ENCODE results near the gene TMEM97. TPM values are rescaled to one million over a fixed set of nuclear protein-coding genes. Genes with fewer than 3 reads are reported as not detected.
"Not testable (repeated sequence)": the region's sequence is repeated elsewhere in the genome, so short reads cannot be mapped to it uniquely, and the experiment has no call there.

TMEM97 gene
- 1 to 10 TPM; 7.4 to 8.9 TPM for polyA plus RNA-seq

DNA sequence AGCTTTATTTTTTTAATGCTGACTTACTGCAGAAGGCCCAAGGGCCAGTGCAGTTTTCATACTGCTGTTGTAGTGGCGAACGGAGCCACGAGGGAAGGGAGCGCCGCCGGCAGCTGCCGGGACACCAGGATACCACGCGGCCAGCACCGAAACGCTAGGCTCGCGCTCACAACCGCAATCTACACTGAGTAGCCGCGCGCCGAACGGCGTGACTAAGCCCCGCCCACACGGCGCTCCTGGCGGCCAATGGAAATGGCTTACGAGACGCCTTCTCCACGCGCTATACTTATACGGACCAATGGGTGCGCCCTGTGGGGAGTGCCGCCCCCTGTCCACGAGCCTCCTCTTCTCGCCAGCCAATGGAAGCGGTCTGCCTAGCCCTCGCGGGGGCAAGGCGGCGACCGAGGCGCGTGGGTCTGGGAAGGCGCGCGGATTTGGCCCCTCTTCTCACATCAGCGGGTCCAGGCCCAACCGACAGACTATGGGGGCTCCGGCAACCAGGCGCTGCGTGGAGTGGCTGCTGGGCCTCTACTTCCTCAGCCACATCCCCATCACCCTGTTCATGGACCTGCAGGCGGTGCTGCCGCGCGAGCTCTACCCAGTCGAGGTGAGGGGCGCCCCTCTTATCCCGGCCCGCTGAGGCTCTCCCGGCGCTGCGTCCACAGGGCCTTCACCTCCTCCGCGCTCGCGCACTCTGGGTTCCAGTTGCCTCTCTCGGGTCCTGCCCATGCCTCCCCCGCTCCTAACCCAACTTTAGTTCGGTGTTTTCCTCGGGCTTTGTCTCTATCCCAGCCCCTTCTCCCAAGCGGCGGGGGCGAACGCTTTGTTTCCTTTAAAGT is at the start of gene TMEM97:
TSS of gene TMEM97 (plus strand) at position 442 of the 839 bp plus-strand sequence. CDS start at position 482, 40 bp downstream.
- H3K9me3 ChIP-seq (ENCODE audit: control insufficient read depth in 2 of 2, insufficient read depth in 1 of 2, low read depth in 1 of 2, low read length in 1 of 2), result no peaks in the 10 kb centered on the region
- peaks cover 4 to 6% of the 10 kb centered on the region in 2 donors for H3K4me1 ChIP-seq (ENCODE audit: control insufficient read depth in 2 of 2, insufficient read depth in 2 of 2, low read length in 1 of 2)
- 1% methylated on average over 68 to 72 of the region's 72 CpGs for WGBS, 2 donors
- H3K27ac ChIP-seq (ENCODE audit: low read depth in 2 of 2, low read length in 1 of 2), result peak within 1 kb of the TSS in 1 of 2 donors; percentile 66
- H3K4me3 ChIP-seq (ENCODE audit: low read depth in 1 of 2, low read length in 2 of 2), result peak within 1 kb of the TSS; percentile 57 to 63
- no peaks in the 10 kb centered on the region for H3K27me3 ChIP-seq (ENCODE audit: control insufficient read depth in 1 of 2, insufficient read depth in 2 of 2, low read length in 2 of 2)
- H3K36me3 ChIP-seq (ENCODE audit: control insufficient read depth in 2 of 2, insufficient read depth in 2 of 2, low read length in 1 of 2), result no peaks in the 10 kb centered on the region

DNA sequence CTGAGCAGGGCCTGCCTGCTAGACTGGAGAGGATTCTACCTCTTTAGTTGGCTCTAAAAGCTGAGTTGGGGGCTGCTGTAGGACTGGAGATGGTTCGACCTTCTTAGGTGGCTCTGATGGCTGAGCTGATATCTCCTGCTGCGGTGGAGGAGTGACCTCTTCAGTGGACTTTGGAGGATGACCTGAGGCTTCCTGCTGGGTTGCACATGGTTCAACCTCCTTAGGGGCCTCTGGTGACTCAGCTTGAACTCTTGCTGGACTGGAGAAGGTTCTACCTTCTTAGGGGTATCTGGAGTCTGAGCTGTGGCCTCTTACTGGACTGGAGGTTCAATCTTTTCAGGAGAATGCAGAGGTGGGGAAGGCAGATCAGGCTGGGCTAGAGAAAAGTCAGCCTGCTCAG is 48.9 kb upstream of the TMEM97 start:
- Histone ChIP-seq H3K4me3 (ENCODE audit: low read depth in 1 of 2, low read length in 2 of 2) (no peak overlapping the region), H3K36me3 (ENCODE audit: control insufficient read depth in 2 of 2, insufficient read depth in 2 of 2, low read length in 1 of 2) (no peaks in the 10 kb centered on the region), H3K4me1 (ENCODE audit: control insufficient read depth in 2 of 2, insufficient read depth in 2 of 2, low read length in 1 of 2) (no peaks in the 10 kb centered on the region), H3K27me3 (ENCODE audit: control insufficient read depth in 1 of 2, insufficient read depth in 2 of 2, low read length in 2 of 2) (no peaks in the 10 kb centered on the region), H3K9me3 (ENCODE audit: control insufficient read depth in 2 of 2, insufficient read depth in 1 of 2, low read depth in 1 of 2, low read length in 1 of 2) (peaks cover 0 to 3% of the 10 kb centered on the region in 2 donors), H3K27ac (ENCODE audit: low read depth in 2 of 2, low read length in 1 of 2) (no peak overlapping the region)
- 85 to 87% methylated on average over 2 of the region's 2 CpGs for WGBS, 2 donors

DNA sequence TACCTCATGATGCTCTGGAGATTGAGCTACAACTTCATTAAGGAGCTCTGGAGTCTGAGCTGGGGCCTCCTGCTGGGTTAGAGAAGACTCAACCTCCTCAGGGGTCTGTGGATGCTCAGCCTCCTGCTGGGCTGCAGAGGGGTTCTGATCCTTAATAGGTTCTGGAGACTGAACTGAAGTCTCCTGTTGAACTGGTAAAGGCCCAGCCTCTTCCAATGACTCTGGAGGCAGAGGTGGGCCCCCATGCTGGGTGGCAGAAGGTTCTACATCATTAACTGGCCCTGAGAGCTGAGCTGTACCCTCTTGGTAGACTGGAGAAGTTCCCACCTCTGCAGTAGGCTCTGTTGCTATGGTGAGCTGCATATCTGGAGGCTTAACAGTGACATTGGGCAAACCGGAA is 48.1 kb upstream of the TMEM97 start:
- Histone ChIP-seq H3K4me3 (ENCODE audit: low read depth in 1 of 2, low read length in 2 of 2) (no peak overlapping the region), H3K27me3 (ENCODE audit: control insufficient read depth in 1 of 2, insufficient read depth in 2 of 2, low read length in 2 of 2) (no peaks in the 10 kb centered on the region), H3K4me1 (ENCODE audit: control insufficient read depth in 2 of 2, insufficient read depth in 2 of 2, low read length in 1 of 2) (no peaks in the 10 kb centered on the region), H3K36me3 (ENCODE audit: control insufficient read depth in 2 of 2, insufficient read depth in 2 of 2, low read length in 1 of 2) (no peaks in the 10 kb centered on the region), H3K27ac (ENCODE audit: low read depth in 2 of 2, low read length in 1 of 2) (no peak overlapping the region), H3K9me3 (ENCODE audit: control insufficient read depth in 2 of 2, insufficient read depth in 1 of 2, low read depth in 1 of 2, low read length in 1 of 2) (peaks cover 0 to 3% of the 10 kb centered on the region in 2 donors)
- WGBS, 2 donors, result 83 to 96% methylated on average over 1 of the region's 1 CpG

DNA sequence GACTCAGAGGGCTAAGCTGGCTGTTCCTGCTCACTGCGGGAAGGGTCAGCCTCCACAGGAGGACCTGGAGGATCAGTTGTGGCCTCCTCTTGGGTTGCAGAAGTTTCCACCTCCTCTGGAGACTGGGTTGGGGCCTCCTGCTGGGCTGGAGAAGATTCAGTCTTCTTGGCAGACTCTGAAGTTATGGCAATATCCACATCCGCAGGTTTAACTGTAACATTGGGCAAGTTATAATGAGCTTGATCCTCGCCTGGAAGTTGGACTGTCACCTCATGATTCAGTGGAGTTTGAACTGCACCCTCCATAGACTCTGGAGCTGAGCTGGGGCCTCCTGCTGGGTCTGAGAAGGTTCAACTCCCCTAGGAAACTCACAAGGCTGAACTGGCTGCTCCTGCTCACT is 47.6 kb upstream of the TMEM97 start:
- Histone ChIP-seq H3K27me3 (ENCODE audit: control insufficient read depth in 1 of 2, insufficient read depth in 2 of 2, low read length in 2 of 2) (no peaks in the 10 kb centered on the region), H3K9me3 (ENCODE audit: control insufficient read depth in 2 of 2, insufficient read depth in 1 of 2, low read depth in 1 of 2, low read length in 1 of 2) (peaks cover 0 to 3% of the 10 kb centered on the region in 2 donors), H3K4me3 (ENCODE audit: low read depth in 1 of 2, low read length in 2 of 2) (no peak overlapping the region), H3K4me1 (ENCODE audit: control insufficient read depth in 2 of 2, insufficient read depth in 2 of 2, low read length in 1 of 2) (no peaks in the 10 kb centered on the region), H3K27ac (ENCODE audit: low read depth in 2 of 2, low read length in 1 of 2) (no peak overlapping the region), H3K36me3 (ENCODE audit: control insufficient read depth in 2 of 2, insufficient read depth in 2 of 2, low read length in 1 of 2) (no peaks in the 10 kb centered on the region)
- WGBS, 2 donors, result 91% methylated on average over 3 of the region's 3 CpGs

DNA sequence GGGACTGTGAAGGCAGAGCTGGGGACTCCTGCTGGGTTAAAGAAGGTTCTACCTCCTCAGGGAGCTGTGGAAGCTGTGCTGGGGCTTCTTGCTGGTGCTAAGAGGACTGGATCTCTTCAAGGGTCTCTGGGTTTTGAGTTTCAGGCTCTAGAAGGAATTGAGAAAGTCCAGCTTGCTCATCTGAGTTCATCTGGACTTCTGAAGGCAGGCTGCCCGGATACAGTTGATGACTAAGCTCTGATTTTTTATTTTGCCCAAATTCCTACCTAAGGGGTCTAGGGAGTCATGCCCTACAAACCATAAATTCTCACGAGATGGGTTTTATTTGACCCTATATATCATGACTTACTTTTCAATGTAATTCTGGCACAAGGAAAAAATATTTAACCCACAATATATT is 46.8 kb upstream of the TMEM97 start:
- H3K36me3 ChIP-seq (ENCODE audit: control insufficient read depth in 2 of 2, insufficient read depth in 2 of 2, low read length in 1 of 2), result no peaks in the 10 kb centered on the region
- no peak overlapping the region for H3K27ac ChIP-seq (ENCODE audit: low read depth in 2 of 2, low read length in 1 of 2)
- 74 to 76% methylated on average over 2 of the region's 2 CpGs for WGBS, 2 donors
- H3K27me3 ChIP-seq (ENCODE audit: control insufficient read depth in 1 of 2, insufficient read depth in 2 of 2, low read length in 2 of 2), result no peaks in the 10 kb centered on the region
- no peaks in the 10 kb centered on the region for H3K4me1 ChIP-seq (ENCODE audit: control insufficient read depth in 2 of 2, insufficient read depth in 2 of 2, low read length in 1 of 2)
- H3K4me3 ChIP-seq (ENCODE audit: low read depth in 1 of 2, low read length in 2 of 2), result no peak overlapping the region
- H3K9me3 ChIP-seq (ENCODE audit: control insufficient read depth in 2 of 2, insufficient read depth in 1 of 2, low read depth in 1 of 2, low read length in 1 of 2), result no peaks in the 10 kb centered on the region

DNA sequence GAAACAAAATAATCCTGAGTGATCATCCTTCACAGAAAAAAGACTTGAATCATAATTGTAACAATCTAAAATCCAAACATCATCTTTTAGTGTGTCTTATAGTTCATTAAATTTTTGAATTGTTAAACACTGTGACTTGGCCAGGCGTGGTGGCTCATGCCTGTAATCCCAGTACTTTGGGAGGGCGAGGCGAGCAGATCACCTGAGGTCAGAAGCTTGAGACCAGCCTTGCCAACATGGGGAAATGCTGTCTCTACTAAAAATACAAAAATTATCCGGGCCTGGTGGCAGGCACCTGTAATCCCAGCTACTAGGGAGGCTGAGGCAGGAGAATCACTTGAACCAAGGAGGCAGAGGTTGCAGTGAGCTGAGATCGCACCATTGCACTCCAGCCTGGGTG is 45.7 kb upstream of the TMEM97 start:
- not testable (repeated sequence) for H3K9me3 ChIP-seq (ENCODE audit: control insufficient read depth in 2 of 2, insufficient read depth in 1 of 2, low read depth in 1 of 2, low read length in 1 of 2); H3K36me3 ChIP-seq (ENCODE audit: control insufficient read depth in 2 of 2, insufficient read depth in 2 of 2, low read length in 1 of 2); H3K4me1 ChIP-seq (ENCODE audit: control insufficient read depth in 2 of 2, insufficient read depth in 2 of 2, low read length in 1 of 2); H3K27me3 ChIP-seq (ENCODE audit: control insufficient read depth in 1 of 2, insufficient read depth in 2 of 2, low read length in 2 of 2); H3K27ac ChIP-seq (ENCODE audit: low read depth in 2 of 2, low read length in 1 of 2); H3K4me3 ChIP-seq (ENCODE audit: low read depth in 1 of 2, low read length in 2 of 2)
- WGBS, 2 donors, result 61 to 74% methylated on average over 5 of the region's 5 CpGs

DNA sequence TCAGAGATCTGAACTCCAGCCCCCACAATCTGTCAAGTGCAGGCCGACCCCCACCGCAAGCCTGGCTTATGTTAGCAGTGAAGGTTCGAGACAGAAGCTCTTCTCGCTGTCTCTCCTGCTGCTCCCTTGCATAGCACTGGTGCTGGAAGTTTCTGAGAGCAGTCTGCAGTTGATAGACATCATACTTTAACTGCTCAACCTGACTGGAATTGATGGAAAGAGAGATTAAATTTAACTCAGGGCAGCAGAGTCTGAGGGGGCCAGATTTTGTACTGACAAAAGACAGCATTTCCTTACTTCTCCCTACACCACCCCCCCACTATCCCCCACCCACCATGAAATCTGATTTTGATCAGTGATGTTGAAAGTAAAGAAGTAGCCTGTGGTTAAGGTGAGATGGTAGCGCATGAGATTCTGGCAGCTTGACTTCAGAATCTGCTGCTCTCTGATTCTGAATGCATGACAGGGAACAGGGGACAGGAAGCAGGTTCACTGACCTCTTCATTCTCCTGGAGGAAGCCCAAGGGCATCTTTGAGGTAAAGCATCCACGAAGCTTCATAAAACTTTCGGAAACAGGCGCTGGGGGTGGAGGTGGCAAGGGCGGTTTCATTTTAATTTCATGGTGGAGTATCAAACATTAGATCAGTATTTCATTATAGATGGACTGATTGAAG is 44.3 kb upstream of the TMEM97 start:
- Histone ChIP-seq H3K9me3 (ENCODE audit: control insufficient read depth in 2 of 2, insufficient read depth in 1 of 2, low read depth in 1 of 2, low read length in 1 of 2) (no peaks in the 10 kb centered on the region), H3K27ac (ENCODE audit: low read depth in 2 of 2, low read length in 1 of 2) (no peak overlapping the region), H3K4me1 (ENCODE audit: control insufficient read depth in 2 of 2, insufficient read depth in 2 of 2, low read length in 1 of 2) (no peaks in the 10 kb centered on the region), H3K4me3 (ENCODE audit: low read depth in 1 of 2, low read length in 2 of 2) (no peak overlapping the region), H3K36me3 (ENCODE audit: control insufficient read depth in 2 of 2, insufficient read depth in 2 of 2, low read length in 1 of 2) (no peaks in the 10 kb centered on the region), H3K27me3 (ENCODE audit: control insufficient read depth in 1 of 2, insufficient read depth in 2 of 2, low read length in 2 of 2) (no peaks in the 10 kb centered on the region)
- 82 to 83% methylated on average over 9 of the region's 9 CpGs for WGBS, 2 donors

DNA sequence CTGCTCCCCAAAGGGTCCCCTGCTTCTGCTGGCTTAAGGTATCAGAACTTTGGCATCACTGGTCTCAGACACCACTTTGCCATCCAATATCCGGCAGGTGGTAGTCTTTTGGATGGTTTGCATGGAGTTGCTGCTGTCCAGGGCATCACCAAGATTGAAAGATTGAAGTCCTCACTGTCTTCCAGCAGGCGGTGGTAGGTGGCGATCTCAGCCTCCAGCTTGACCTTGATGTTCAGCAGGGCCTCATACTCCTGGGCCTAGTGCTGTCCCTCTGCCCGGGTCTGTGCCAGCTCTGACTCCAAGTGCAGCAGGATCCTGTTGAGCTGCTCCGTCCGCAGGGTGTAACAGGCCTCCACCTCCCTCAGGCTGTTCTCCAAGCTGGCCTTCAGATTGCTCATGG is 43.0 kb upstream of the TMEM97 start:
- 83 to 92% methylated on average over 6 of the region's 6 CpGs for WGBS, 2 donors
- H3K4me3 ChIP-seq (ENCODE audit: low read depth in 1 of 2, low read length in 2 of 2), result no peak overlapping the region
- no peak overlapping the region for H3K27ac ChIP-seq (ENCODE audit: low read depth in 2 of 2, low read length in 1 of 2)
- H3K9me3 ChIP-seq (ENCODE audit: control insufficient read depth in 2 of 2, insufficient read depth in 1 of 2, low read depth in 1 of 2, low read length in 1 of 2), result no peaks in the 10 kb centered on the region
- H3K36me3 ChIP-seq (ENCODE audit: control insufficient read depth in 2 of 2, insufficient read depth in 2 of 2, low read length in 1 of 2), result no peaks in the 10 kb centered on the region
- no peaks in the 10 kb centered on the region for H3K4me1 ChIP-seq (ENCODE audit: control insufficient read depth in 2 of 2, insufficient read depth in 2 of 2, low read length in 1 of 2)
- H3K27me3 ChIP-seq (ENCODE audit: control insufficient read depth in 1 of 2, insufficient read depth in 2 of 2, low read length in 2 of 2), result no peaks in the 10 kb centered on the region

DNA sequence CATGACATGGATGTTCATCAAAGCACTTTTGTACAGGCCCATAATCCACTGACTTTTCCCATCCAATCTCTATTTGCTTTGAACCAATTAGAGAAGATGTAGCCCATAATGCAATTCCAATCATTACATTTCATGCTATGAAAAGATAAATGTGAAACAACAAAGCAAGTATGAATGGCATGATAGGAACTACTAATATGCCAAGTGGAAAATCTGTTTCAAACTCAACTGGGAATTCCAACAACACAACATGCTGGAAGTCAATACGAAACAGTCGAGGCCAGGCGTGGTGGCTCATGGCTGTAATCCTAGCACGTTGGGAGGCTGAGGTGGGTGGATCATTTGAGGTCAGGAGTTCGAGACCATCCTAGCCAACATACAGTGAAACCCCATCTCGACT is 39.6 kb upstream of the TMEM97 start:
- WGBS, 2 donors, result 82 to 87% methylated on average over 6 of the region's 6 CpGs
- H3K9me3 ChIP-seq (ENCODE audit: control insufficient read depth in 2 of 2, insufficient read depth in 1 of 2, low read depth in 1 of 2, low read length in 1 of 2), result no peaks in the 10 kb centered on the region

More for the DNA sequence above, 39.6 kb upstream of the TMEM97 start:
- Histone ChIP-seq H3K36me3 (ENCODE audit: control insufficient read depth in 2 of 2, insufficient read depth in 2 of 2, low read length in 1 of 2) (no peaks in the 10 kb centered on the region), H3K27me3 (ENCODE audit: control insufficient read depth in 1 of 2, insufficient read depth in 2 of 2, low read length in 2 of 2) (no peaks in the 10 kb centered on the region), H3K4me1 (ENCODE audit: control insufficient read depth in 2 of 2, insufficient read depth in 2 of 2, low read length in 1 of 2) (no peaks in the 10 kb centered on the region), H3K4me3 (ENCODE audit: low read depth in 1 of 2, low read length in 2 of 2) (no peak overlapping the region), H3K27ac (ENCODE audit: low read depth in 2 of 2, low read length in 1 of 2) (no peak overlapping the region)

Measured in esophagus (tissue), 2 donors.